22Rv1 (cell line): Measurements from ENCODE around the gene RIC8A.

Experiments used
- H3K27ac ChIP-seq: fragments of 450-650 bp; 2 replicates; pipeline ENCODE4 v1.5.1; 2017
- CTCF ChIP-seq: fragments of 450-650 bp; IDR thresholded peaks from 2 replicates; pipeline ENCODE4 v1.5.1; 2017; ENCODE audit warnings: mild to moderate bottlenecking
- ZFX ChIP-seq: fragments of 450-650 bp; IDR thresholded peaks from 2 replicates; pipeline ENCODE4 v1.6.1; 2017; ENCODE audit warnings: antibody characterized with exemption, borderline replicate concordance

RIC8A gene

GRCh38 chr11:250274-250673 is 42.8 kb downstream of the RIC8A start:
- TF ChIP-seq ZFX (no peak), CTCF (no peak)

GRCh38 chr11:250740-251299 is 43.3 kb downstream of the RIC8A start:
- no peak for TF ChIP-seq ZFX
- peak; percentile 82 for TF ChIP-seq CTCF
- no peak overlapping the region for H3K27ac ChIP-seq

More at GRCh38 chr11:250274-250673, 42.8 kb downstream of the RIC8A start:
- H3K27ac ChIP-seq: no peak overlapping the region

GRCh38 chr11:251550-251949 is 44.0 kb downstream of the RIC8A start:
- TF ChIP-seq CTCF (no peak), ZFX (no peak)
- H3K27ac ChIP-seq: no peak overlapping the region

- H3K27ac ChIP-seq: no peak overlapping the region
Measured at GRCh38 chr11:252666-253065, 45.2 kb downstream of the RIC8A start.

GRCh38 chr11:253160-253885 is 45.8 kb downstream of the RIC8A start:
- no peak for TF ChIP-seq ZFX
- no peak for TF ChIP-seq CTCF
- no peak overlapping the region for H3K27ac ChIP-seq

More at GRCh38 chr11:252666-253065, 45.2 kb downstream of the RIC8A start:
- TF ChIP-seq CTCF (no peak), ZFX (no peak)

- no peak overlapping the region for H3K27ac ChIP-seq
- no peak for TF ChIP-seq ZFX
- TF ChIP-seq CTCF: no peak
Measured at GRCh38 chr11:253886-254270, 46.4 kb downstream of the RIC8A start.

GRCh38 chr11:255176-255575 is 47.7 kb downstream of the RIC8A start:
- no peak for TF ChIP-seq CTCF
- no peak for TF ChIP-seq ZFX
- H3K27ac ChIP-seq: no peak overlapping the region
